ENCODE measurements around the gene ITK.

ITK gene

GRCh38 chr5:157267761-157268480, 87.3 kb downstream of the ITK start:
- Histone ChIP-seq H3K27ac (ENCODE audit: low read depth, low read length) (peak overlapping the region; percentile 98), H4K20me1 (ENCODE audit: low read depth, low read length) (no peaks in the 10 kb centered on the region), H3K9me3 (ENCODE audit: insufficient read depth, low read length) (no peaks in the 10 kb centered on the region), H3K36me3 (ENCODE audit: low read length) (0 out of 2 replicates have a peak, but pooled peaks cover 3% of the 10 kb centered on the region), H3K27me3 (ENCODE audit: low read length) (no peaks in the 10 kb centered on the region), H3K4me3 (ENCODE audit: insufficient read depth, low read length, poor library complexity, severe bottlenecking) (peak overlapping the region; percentile 66), H3K4me2 (ENCODE audit: low read depth, low read length, poor library complexity, severe bottlenecking) (peak overlapping the region; percentile 91), H3K9me2 (replicated peaks; ENCODE audit: insufficient read depth, low read length) (no peaks in the 10 kb centered on the region), H3K79me2 (ENCODE audit: insufficient read depth, low read length) (peaks cover 63% of the 10 kb centered on the region), H3F3A (ENCODE audit: insufficient read depth) (peaks cover 53% of the 10 kb centered on the region), H3K9ac (ENCODE audit: low read length) (peak overlapping the region; percentile 89), H2AFZ (ENCODE audit: low read depth, low read length, severe bottlenecking) (no peak overlapping the region)
- TF ChIP-seq CTCF (IDR thresholded peaks at IDR 0.05; ENCODE audit: insufficient read depth, low read length, poor library complexity, severe bottlenecking) (no peak), EZH2phosphoT487 (conservative IDR thresholded peaks at IDR 0.05; ENCODE audit: low read length) (no peak)

GRCh38 chr5:157269165-157269671, 88.6 kb downstream of the ITK start:
- peak overlapping the region; percentile 89 for H3K9ac ChIP-seq (ENCODE audit: low read length)
- TF ChIP-seq EZH2phosphoT487 (conservative IDR thresholded peaks at IDR 0.05; ENCODE audit: low read length) = no peak
- no peak for TF ChIP-seq CTCF (IDR thresholded peaks at IDR 0.05; ENCODE audit: insufficient read depth, low read length, poor library complexity, severe bottlenecking)

GRCh38 chr5:157269761-157270272, 89.2 kb downstream of the ITK start:
- Histone ChIP-seq H3K27me3 (ENCODE audit: low read length) (no peaks in the 10 kb centered on the region), H3K36me3 (ENCODE audit: low read length) (0 out of 2 replicates have a peak, but pooled peaks cover 3% of the 10 kb centered on the region), H3K4me3 (ENCODE audit: insufficient read depth, low read length, poor library complexity, severe bottlenecking) (peak overlapping the region; percentile 66), H3K4me2 (ENCODE audit: low read depth, low read length, poor library complexity, severe bottlenecking) (peak overlapping the region; percentile 91), H2AFZ (ENCODE audit: low read depth, low read length, severe bottlenecking) (no peak overlapping the region), H3K9ac (ENCODE audit: low read length) (peak overlapping the region; percentile 89), H3K9me3 (ENCODE audit: insufficient read depth, low read length) (no peaks in the 10 kb centered on the region), H3K27ac (ENCODE audit: low read depth, low read length) (peak overlapping the region; percentile 98), H3F3A (ENCODE audit: insufficient read depth) (peaks cover 53% of the 10 kb centered on the region), H3K79me2 (ENCODE audit: insufficient read depth, low read length) (peaks cover 81% of the 10 kb centered on the region), H3K9me2 (replicated peaks; ENCODE audit: insufficient read depth, low read length) (no peaks in the 10 kb centered on the region), H4K20me1 (ENCODE audit: low read depth, low read length) (no peaks in the 10 kb centered on the region)
- TF ChIP-seq CTCF (IDR thresholded peaks at IDR 0.05; ENCODE audit: insufficient read depth, low read length, poor library complexity, severe bottlenecking) (no peak), EZH2phosphoT487 (conservative IDR thresholded peaks at IDR 0.05; ENCODE audit: low read length) (no peak)

More at GRCh38 chr5:157269165-157269671, 88.6 kb downstream of the ITK start:
- Histone ChIP-seq H3K4me3 (ENCODE audit: insufficient read depth, low read length, poor library complexity, severe bottlenecking) (peak overlapping the region; percentile 66), H3F3A (ENCODE audit: insufficient read depth) (peaks cover 53% of the 10 kb centered on the region), H3K9me3 (ENCODE audit: insufficient read depth, low read length) (no peaks in the 10 kb centered on the region), H3K36me3 (ENCODE audit: low read length) (0 out of 2 replicates have a peak, but pooled peaks cover 3% of the 10 kb centered on the region), H3K27me3 (ENCODE audit: low read length) (no peaks in the 10 kb centered on the region), H3K79me2 (ENCODE audit: insufficient read depth, low read length) (peaks cover 75% of the 10 kb centered on the region), H3K9me2 (replicated peaks; ENCODE audit: insufficient read depth, low read length) (no peaks in the 10 kb centered on the region), H2AFZ (ENCODE audit: low read depth, low read length, severe bottlenecking) (no peak overlapping the region), H4K20me1 (ENCODE audit: low read depth, low read length) (no peaks in the 10 kb centered on the region), H3K4me2 (ENCODE audit: low read depth, low read length, poor library complexity, severe bottlenecking) (peak overlapping the region; percentile 91), H3K27ac (ENCODE audit: low read depth, low read length) (peak overlapping the region; percentile 98)

Measured in SU-DHL-6 (cell line).